Raji (cell line): Measurements from ENCODE around the gene FMN2.

Source experiments
- POLR2A ChIP-seq: IDR thresholded peaks from 2 replicates; pipeline ENCODE4 v1.6.1; 2011; ENCODE audit warnings: low read depth, low read length, control low read depth; ENCODE audit not compliant: insufficient read depth

Gene FMN2

DNA sequence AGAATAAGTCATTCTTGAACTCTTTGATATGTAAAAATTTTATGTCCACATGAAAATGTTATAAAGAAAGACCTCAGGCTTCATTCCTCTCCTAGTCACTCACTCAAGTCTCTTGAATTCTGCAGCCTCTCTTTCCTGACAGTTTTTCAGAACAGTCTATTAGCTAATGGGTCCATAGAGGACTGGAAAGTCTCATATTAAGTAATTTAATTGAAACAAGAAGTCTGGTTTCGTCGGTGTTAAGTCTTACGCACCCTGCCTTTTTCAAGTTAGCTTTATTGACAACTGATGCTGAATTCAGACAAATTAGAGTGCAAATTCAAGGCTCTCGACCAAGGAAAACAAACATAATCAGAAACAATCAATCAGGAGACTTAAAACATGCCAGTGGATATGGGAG, 414.5 kb downstream of the FMN2 start:
- no peak for TF ChIP-seq POLR2A

DNA sequence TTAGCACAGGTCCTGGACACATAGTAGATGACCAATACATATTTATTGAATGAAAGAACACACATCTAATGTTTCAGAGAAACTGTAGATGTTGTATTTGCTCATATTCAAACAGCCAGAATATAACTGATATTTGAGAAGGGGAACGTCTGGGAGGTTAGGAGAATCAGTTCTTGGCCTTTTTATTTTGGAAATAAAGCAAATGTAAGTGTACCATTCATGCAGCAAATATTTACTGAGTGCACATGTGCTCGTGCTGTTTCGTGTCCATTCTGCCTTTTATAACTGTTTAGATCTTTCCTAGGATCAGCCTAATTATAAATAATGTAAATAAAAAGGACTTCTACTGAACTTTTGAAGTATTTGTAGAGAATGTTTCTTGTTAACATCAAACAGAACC, 416.5 kb downstream of the FMN2 start:
- no peak for TF ChIP-seq POLR2A

DNA sequence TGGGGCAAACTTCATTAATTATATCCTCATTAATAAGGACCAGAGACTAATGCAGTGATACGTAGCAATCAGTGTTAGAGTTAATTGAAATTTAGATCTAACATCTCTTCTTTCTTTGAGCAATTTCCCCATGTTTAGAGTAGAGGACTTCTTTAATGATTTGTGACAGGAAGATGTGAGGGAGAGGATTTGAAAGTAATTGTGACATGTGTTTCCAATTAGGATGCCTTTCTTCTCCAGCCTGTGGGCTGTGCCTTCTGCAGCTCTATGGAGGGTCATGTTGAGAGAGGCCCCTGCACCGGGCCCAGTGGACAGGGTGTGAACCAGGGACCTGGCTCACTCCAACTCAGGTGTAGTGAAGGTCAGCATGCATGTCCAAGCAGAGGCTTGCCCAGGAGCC, 417.3 kb downstream of the FMN2 start:
- no peak for TF ChIP-seq POLR2A

DNA sequence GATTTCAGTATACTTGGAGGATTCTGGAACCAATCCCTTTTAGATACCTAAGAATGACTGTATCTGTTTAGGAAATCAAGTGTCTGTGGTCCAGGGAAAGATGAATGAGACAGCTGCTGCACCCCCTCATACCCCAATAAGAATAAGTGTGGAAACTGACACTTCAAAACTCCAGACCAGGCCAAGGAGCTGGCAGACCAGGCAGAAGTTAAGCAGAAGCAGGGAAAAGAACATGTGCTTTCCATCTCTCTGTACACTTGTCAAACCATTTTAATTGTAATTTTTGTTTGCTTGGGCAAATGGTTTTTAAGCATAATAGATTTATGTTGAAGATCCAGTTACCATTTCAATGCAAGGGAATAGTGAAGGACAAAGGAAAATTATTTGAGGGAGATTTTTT, 420.1 kb downstream of the FMN2 start:
- TF ChIP-seq POLR2A = no peak

DNA sequence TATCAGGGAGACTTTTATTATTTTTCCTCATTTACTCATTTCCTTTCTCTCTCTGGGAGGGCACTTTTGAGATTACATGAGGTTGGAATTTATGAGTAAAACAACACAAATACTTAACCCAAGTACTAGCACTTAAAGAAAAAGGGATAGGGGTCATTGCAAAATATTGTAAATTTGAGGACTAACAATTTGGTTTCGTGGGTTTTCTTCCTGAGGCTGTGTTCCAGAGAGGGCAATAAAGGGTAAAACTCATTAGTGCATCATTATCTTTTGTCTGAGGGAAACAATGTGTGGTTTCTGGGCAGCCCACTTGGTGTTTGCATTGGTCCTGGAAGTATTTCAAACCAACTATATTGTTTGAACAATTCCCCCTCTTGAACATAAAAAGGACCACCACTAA, 423.8 kb downstream of the FMN2 start:
- no peak for TF ChIP-seq POLR2A

DNA sequence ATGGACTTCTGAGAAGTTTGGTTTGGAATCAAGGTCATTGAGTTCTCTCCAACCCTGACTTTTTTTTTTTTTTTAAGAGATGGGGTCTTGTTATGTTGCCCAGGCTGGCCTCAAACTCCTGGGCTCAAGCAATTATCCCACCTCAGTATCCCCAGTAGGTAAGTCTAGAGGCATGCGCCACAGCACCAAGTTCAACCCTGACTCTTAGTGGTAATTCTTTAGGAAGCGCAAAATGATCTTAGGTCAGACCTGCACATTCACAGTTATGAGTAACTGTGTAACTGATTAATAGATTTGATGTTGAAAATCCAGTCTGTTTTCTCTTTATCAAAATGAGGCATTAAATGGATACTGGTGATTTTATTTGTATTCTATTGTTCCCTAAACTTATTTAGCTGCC, 424.4 kb downstream of the FMN2 start:
- TF ChIP-seq POLR2A = no peak

DNA sequence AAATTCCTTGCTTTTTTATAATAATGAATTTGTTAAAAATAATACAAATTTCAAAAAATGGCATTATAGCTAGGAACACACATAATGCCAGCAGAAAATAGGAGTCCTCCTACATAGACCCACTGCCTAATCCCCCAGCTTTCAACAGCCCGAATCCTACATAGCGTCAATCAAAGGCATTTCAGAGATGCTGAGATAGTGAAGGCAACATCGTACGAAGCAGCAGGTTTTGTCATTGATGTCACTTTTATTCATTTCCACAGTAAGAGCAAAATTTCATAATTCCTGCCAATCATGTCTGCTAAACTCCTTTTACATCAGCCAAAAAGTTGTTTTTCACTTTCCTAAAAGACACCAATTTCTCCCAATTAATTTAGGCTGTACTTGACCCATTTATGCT, 426.2 kb downstream of the FMN2 start:
- TF ChIP-seq POLR2A = no peak

DNA sequence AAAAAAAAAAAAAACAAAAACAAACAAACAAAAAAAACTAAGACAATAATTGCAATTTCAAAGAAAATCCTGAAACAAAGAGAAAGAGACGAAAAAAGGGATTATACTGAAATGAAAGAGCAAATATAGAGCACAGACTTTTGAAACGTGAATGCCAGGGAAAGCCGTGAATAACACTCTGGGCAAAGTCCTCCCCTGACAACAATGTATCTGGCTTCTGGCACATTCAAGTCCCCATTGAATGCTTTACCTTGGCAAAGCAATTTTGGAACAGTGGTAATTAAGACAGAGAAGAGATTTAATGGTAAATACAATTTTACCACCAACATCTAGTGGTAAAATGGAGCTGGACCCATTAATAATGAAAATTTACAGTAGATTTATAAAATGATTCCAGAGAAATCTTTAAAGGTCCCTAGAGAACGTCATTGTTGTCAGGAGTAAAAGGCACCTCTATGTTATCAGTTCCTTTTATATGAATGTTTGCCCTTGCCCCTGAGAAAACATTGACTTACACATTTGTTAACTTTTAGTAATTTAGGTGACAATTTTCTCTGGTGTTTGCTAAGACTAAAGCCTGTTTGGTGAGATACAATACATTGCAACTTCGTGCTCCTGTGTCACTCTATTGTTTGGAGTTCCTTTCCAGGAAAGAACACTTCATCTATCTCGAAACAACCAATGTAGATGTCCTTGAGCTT, 430.6 kb downstream of the FMN2 start:
- no peak for TF ChIP-seq POLR2A

DNA sequence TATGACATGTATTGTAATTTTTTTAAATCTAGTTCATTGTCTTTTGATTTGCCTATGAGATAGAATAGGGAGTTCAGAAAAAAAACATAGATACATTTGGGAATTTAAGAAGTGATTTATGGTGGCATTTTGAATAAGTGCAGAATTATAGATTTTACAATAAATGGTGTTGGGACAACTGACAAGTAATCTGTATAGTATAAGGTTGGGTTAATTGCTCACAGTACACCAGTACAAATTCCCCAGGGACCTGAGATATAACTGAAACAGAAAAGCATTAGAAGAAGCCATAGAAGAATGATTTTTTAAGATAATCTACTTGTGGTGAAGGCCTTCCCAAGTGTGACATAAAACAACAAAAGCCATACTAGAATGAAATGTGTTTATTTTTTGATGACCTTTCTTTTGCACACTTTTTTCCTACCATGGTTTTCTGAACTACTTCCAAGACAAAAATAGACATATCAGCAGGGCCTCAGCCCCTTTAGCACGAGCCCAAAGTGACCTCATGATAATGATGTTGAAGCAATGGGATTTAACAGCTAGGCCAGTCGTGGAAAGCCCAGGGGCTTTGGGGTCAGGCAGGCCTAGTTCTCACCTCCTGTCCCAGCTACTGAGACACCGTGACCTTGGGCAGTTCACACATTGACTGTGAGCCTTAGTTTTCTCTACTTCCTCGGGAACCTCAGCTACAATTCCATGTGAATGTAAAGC, 432.8 kb downstream of the FMN2 start:
- no peak for TF ChIP-seq POLR2A
